GM19452 (cell line): Measurements from ENCODE around the gene TNS1.
"Not testable (repeated sequence)": the region's sequence is repeated elsewhere in the genome, so short reads cannot be mapped to it uniquely, and the experiment has no call there.

Experiments used
- ATAC-seq: cut with Tn5 transposase; IDR thresholded peaks from one replicate; pipeline ENCODE4 v1.9.1; 2021; ENCODE audit not compliant: unreplicated experiment

Gene TNS1

DNA sequence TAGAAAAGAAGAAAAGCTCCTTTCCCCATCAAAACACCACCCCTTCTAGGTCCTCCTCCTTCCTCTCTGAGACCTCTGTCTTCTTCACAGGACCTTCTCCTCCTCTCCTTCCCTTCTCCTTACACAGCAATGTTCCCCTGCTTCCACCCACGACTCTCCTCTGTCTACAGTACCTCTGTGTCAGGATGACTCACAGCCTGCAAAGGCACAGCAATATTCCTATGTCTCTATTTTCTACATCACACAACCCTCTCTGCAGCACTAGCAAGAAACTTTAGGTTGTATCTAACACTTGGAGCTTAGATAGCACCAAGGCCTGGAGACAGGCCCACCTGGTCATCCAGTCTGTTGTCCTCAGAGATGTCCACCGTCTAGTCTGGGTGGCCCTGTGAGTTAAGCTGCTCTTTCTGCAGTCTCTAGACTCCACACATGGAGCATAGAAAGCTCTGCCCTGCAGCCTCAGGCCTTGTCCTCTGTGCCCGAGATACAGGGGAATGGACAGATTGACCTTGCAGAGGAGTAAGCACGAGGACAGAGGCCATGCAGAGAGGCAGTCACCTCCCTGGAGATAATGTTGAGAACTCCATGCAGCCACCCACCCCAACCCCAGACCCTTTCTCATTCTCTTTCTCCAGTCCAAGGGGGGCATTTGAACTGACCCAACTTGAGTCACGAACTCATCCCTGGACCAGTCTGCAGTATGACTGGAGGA lies 212.0 kb downstream of the TNS1 start:
- ATAC-seq = no peak

DNA sequence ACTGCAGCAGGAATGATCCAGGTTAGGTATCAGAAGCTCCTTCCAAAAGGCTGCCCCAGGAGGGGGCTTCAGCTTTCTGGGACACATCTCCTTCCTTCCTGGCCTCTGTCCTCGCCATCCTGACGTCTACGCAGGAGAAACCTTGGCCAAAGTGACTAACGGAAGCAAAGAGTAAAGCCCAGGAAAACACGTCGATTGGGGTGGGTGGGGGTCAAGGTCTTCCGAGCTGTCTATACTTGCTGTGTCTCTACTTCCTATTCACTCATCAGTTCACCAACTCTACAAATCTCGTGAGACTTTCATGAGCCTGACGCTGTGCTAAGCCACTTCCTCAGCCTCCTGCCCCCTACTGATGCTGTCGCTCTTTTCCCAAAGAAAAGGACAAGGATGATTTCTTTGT lies 212.6 kb downstream of the TNS1 start:
- ATAC-seq = peak; percentile 54

DNA sequence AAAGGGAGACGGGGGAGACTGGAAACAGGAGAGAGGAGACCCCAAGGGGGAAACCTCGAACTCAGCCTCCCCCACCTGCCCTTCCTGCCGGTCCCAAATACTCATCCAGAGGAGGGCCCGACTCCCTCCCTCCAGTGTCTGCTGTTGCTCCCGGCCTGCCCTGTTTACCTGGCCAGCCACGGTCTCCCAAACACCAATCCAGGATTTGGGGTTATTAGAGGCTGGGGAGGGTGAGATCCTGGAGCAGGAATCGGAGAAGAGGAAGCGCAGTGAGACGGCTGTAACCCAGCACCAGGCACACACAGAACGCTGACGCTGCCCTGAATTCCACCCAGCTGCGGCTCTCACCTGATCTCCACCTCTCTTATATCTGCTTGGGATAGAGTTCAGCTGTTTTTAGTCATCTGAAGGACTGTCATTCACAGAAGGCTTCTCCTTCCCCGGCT lies 213.0 kb downstream of the TNS1 start:
- no peak for ATAC-seq

DNA sequence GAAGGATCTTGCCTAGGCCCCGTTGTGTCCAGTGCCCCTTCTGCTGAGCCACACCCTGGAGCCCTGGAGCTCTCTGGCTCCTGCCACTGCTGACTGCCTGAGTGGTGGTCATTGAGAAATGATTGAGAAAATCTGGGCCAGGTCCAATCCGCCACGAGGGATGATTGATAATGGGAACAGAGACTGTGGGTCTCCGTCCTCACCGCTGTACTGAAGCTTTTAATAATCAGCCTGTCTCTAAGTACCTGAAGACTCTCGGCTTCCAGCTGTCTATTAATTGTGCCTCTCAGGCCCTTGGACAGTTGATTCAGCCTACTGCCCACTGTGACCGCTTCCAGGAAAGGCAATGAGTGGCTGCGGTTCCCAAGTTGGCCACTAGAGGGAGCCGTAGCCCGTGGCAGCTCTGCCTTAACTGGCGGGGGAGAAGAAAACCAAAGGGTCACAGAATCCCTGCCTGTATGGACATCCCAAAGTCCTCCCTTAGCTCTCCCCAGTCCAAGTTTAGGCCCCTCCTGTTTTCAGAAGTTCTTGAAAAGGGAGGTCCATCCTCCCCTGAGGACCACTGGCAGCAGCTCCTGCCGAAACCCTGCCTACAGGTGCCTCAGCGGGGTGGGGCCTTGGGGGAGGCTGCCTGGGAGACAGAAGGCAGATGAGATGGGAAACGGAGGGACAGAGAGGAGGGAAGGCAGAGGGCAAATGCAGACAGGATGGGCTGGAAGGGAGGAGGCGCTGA lies 213.6 kb downstream of the TNS1 start:
- ATAC-seq = no peak

DNA sequence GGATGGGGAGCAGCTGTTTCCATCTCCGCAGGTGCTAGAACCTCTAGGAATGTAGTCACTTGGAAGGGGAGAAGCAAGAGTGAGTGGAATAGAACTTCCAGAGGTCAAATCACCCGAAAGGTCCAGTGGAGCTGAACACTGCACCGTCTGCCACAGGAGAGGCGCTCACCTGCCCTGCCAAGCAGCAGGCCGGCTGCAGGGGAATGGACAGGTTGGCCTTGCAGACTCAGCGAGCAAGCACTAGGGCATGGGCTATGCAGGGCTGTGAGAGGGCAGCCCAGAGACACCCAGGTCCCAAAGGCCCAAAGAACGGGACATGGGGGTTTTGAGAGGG lies 214.2 kb downstream of the TNS1 start:
- no peak for ATAC-seq

DNA sequence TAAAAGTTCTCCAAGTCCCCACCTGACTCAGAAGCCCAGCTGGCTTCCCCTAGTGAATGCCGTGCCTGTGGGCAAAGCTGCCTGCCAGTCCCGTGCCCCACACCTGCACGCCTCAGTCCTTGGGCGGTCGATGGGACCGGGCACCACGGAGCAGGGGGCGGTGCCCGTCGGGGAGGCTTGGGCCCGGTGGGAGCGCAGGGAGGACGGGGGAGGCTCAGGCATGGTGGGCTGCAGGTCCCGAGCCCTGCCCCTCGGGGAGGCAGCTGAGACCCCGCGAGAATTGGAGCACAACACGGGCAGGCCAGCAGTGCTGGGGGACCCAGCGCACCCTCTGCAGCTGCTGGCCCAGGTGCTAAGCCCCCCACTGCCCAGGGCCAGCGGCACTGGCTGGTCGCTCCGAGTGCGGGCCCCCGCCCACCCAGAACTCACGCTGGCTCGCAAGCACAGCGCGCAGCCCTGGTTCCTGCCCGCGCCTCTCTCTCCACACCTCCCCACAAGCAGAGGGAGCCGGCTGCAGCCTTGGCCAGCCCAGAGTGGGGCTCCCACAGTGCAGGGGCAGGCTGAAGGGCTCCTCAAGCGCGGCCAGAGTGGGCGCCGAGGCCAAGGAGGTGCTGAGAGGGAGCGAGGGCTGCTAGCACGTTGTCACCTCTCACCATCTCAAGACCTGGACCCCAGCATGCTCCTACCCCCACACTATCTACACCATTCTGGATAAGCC lies 215.5 kb downstream of the TNS1 start:
- no peak for ATAC-seq

DNA sequence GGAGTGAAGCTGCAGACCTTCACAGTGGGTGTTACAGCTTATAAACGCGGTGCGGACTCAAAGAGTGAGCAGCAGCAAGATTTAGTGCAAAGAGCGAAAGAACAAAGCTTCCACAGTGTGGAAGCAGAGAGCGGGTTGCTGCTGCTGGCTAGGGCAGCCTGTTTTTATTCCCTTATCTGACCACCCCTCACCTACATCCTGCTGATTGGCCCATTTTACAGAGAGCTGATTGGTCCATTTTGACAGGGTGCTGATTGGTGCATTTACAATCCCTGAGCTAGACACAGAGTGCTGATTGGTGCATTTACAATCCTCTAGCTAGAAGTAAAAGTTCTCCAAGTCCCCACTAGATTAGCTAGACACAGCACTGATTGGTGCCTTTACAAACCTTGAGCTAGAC lies 216.2 kb downstream of the TNS1 start:
- not testable (repeated sequence) for ATAC-seq

DNA sequence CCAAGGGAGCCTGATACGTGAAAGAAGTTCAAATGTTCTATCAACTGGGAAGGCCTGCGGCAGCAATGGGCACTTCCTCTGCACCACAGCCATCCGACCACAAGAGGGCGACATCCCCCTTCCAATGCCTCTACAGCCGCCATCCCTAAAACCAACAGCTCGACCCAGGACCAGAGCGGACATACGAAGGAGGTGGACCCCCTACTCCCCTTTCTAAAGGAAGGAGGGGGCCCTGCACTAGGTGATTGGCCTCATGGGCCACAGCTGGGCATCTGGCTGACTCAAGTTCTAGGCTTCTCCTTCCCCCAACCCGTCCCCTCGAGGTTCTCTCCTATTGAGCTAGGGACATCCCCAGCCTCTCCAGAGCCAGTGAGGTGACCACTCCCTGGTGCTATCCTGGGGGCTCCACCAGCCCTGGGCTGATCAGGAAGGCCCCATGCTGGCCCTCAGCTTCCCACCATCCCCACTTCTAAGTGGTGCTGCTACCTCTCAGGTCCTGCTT lies 217.2 kb downstream of the TNS1 start:
- no peak for ATAC-seq

DNA sequence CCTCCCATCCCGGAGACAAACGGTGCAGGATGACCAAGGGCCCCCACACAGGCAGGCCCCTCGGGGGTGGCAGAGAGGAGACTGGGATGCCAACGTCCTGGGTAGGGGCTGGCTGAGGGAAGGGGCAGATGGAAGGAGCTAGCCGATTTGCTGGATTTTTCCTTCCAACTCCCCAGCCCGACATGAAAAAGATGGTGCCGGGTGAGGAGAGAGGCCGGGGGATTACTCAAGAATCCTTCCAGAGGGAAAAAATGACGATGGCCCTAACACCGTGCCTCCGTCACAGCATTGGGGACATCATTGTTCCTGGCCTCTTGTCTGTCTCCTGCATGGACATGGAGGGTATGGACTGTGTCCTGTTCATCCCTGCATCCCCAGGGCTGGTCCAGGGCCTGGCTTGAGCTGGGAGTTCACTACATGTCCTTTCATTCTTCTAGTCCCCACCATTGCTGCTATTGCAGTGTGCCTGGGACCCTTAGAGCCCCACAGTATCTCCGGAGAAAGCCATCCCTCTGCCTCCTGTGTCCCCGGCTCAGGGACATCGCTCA lies 217.7 kb downstream of the TNS1 start:
- ATAC-seq = no peak

DNA sequence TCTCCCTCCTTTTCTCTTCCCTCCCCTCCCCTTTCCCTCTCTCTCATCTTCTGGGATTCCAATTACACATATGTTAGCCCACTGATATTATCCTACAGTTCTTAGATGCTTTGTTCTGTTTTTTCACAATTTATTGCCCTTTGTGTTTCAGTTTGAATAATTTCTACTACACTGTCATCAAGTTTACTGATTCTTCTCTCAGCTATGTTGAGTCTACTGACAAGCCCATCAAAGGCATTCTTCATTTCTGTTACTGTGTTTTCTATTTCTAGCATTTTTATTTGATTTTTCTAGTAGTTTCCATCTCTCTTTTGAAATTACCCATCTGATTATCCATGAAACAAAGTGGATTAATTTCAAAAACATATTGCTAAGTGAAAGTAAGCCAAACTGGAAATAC lies 219.6 kb downstream of the TNS1 start:
- ATAC-seq = no peak

DNA sequence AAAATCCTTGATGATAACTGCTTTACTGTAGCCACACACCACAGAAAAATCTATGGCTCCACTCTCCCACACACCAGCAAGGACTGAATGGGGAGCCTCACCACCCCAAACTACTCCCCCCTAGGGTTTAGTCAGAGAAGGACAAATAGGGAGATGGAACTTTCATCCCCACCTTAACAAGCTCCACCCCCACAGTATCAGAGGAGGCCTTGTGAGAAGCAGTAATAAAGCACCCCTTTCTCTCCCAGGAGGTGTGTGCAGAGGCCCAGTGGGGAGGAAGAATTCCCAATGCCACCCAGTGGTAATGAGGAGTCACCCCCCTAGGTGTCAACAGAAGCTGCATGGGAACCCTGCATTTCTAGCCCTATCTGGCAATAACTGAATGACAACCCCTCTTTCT lies 224.9 kb downstream of the TNS1 start:
- no peak for ATAC-seq

DNA sequence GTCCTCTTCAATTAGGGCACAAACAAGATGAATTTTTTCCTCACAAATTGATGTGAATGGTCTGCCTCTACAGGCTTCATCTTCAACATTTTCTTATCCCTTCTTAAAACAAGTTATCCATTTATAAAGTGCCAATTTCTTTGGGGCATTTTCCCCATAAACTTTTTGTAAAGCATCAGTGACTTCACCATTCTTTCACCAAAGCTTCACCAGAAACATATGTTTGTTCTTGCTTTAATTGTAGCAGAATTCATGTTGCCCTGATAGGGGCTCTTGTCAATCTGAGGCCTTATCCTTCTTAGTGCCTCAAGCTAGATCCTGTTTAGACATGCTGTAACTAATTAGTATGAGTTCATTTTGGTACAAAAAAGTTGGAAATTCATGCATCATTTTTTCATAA lies 226.2 kb downstream of the TNS1 start:
- no peak for ATAC-seq

DNA sequence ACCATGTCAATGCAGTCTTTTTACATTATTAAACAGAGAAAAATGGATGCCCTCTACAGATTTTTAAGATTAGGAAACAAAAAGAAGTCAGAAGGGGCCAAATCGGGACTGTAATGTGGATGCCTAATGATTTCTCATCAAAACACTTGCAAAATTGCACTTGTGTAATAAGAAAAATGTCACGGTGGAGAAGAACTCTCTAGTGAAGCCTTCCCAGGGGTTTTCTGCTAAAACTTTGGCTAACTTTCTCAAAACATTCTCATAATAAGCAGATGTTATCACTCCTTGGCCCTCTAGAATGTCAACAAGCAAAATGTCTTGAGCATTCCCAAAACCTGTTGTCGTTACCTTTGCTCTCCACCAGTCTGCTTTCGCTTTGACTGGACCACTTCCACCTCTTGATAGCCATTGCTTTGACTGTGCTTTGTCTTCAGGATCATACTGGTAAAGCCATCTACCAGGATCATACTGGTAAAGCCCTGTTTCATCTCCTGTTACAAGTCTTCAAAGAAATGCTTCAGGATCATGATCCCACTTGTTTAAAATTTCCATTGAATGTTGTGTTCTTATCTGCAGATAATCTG lies 226.8 kb downstream of the TNS1 start:
- ATAC-seq = no peak

DNA sequence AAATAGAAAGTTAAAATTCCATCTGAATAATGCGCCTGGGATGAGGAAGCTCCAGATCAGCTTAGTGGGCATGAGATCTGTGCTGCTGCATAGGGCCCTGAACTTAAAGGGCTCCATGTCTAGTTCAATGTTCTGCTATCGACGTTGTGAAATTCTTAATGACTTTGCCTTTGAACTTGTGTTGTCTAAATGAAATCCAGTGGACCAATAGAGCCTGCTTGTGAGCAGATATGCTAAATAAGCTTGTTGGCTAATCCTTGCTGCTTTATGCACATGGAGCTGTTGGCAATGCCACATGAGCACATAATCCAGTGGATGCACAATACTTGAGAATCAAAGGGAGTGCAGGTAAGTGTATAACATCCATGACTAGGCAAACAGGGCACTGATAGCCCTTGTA lies 228.6 kb downstream of the TNS1 start:
- no peak for ATAC-seq

DNA sequence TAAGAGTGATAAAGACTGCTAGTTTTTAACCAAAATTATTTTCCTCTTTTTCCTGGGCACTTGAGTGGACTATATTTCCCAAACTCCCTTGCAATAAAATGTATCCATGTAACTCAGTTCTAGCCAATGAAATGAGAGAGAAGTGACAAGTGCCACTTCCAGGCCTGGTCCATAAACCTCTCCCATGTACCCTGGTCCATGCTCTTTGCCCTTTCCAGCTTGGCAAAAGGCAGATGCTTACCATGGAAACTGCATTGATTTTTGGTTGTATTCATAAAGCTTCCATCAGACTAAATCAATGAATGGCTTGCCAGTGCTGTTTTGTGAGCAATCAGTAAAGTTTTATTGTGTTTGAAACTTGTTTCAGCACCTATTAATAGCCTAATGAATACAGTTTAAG lies 229.3 kb downstream of the TNS1 start:
- no peak for ATAC-seq

DNA sequence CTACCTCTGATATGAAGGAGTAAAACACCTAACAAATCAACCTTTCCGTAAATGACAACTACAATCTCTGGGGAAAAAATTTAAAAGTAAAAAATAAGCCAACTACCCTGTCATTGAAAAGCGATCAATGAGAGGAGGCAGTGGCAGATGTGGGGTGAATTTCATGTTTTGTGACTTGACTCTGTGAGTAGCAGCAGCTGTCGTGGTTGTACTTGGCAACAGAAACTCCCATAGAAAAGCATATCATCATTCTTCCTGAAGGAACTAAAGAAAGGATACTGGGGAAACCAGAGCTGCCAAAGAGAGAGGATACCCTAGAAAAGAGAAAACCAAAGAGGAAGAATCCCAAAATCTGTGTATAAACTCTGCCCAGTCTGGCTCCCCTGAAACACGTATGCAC lies 236.4 kb downstream of the TNS1 start:
- ATAC-seq = no peak

DNA sequence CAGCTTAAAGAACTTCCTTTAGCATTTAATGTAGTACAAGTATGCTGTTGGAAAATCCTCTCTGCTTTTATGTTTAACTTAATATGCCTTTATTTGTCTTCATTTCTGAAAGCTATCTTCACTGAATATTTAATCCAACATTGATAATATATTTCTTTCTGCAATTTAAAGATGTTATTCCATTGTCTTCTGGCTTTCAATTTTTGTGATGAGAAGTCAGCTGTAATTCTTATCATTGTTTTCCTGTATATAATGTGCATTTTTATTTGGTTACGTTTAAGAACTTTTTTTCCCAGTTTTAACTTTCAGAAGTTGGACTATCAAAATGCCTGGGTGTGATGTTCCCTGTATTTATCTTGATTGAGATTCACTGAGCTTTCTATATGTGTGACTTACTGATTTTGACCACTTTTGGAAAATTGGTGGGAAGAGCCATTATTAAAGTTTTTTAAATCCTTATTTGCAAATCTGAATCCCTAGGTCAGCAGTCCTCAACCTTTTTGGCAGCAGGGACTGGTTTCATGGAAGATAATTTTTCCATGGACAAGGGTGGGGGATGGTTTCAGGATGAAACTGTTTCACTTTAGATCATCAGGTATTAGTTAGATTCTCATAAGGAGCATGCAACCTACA lies 241.0 kb downstream of the TNS1 start:
- ATAC-seq = no peak

DNA sequence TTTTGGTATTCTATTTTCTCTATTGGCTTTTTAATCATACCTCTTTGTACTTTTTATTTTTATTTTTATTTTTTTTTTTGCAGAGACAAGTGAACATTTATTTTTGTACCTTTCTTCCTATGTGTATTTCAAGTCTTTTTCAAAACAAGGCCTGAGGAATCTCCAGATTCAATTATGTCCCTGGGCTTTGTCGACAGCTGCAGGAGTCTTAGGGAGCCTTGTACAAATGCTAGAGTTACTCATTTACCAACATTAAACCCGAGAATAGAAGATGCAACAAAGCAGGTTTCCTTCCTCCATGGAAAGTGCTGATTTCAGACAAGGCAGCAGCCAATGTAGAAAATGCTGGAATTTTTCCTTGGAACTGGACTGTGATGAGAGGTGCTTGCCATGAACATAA lies 242.8 kb downstream of the TNS1 start:
- no peak for ATAC-seq

DNA sequence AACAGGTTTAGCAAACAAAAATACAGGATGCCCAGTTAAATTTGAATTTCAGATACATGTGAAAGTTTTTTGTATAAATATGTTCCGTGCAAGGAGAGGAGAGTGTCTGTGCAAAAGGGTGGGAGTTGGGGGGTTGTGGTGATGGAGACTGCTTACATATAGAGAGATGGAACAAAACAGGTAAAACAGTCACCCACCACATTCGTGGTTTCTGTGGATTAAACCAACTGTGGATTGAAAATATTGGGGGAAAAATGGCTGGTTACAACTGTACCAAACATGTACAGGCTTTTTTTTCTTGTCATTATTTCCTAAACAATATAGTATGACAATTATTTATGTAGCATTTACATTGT lies 245.7 kb downstream of the TNS1 start:
- no peak for ATAC-seq

DNA sequence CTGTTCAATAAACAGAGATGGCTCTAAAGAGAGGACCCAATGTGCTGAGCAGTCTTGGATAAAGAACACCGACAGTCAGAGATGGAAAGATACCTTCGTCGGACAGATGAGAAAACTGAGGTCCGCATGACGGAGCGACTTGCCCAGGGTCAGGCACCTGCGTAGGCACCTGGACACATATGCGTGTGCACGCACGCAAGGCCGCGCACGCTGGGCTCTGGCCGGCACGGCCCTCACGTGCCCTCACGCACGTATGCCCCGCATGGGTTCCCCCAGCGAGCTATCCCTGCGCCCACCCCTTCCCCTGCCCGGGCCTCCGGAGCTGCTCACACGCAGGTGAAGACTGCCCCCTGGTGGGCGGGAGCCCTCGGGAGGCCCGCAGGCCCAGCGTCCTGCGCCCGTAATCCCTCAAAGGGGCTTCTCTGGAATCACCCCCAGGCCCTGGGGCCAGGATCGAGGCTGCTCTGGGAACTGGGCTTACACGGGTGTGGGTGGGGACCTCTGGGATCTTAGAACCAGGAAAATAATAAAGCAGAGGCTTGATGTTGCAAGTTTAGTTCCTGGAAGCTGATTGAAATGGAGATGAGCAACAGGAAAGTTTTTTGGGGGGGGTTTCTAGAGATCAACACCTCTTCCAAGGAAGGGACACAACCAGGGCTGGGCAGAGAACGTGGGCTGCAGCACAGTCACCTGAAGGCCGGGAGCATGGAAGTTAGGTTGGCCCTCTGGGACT lies 246.3 kb downstream of the TNS1 start:
- no peak for ATAC-seq
